ENCODE data around the gene C6orf132.

The C6orf132 gene

GRCh38 chr6:42071881-42072583 is 70.4 kb downstream of the C6orf132 start:
- no peak for DNase-seq

GRCh38 chr6:42068872-42069522 is 73.4 kb downstream of the C6orf132 start:
- DNase-seq, result no peak

- DNase-seq, result no peak
These were observed 74.2 kb downstream of the C6orf132 start for GRCh38 chr6:42068173-42068572.

GRCh38 chr6:42066156-42066675 is 76.2 kb downstream of the C6orf132 start:
- no peak for DNase-seq

- no peak for DNase-seq
These were observed 82.7 kb downstream of the C6orf132 start for GRCh38 chr6:42059743-42060142.

GRCh38 chr6:42053601-42054000 is 88.8 kb downstream of the C6orf132 start:
- no peak for DNase-seq

- DNase-seq, result no peak
These were observed 91.2 kb downstream of the C6orf132 start for GRCh38 chr6:42051268-42051653.

All from RPMI8226 (cell line).